Lung (tissue), 12 donors: ENCODE results near the gene NFU1. TPM values are rescaled to one million over a fixed set of nuclear protein-coding genes. Genes with fewer than 3 reads are reported as not detected.

Source experiments
- ATAC-seq: fragments of 200-7000 bp; cut with Tn5 transposase; one replicate; pipeline ENCODE4 v1.9.1; 2020; ENCODE audit warnings: moderate number of reproducible peaks; ENCODE audit not compliant: insufficient read depth, low FRiP score
- DNase-seq, 3 donors: peaks; one replicate each; pipeline ENCODE4 v3.0.0-alpha.2; 2013 to 2017
- H3K27ac ChIP-seq, 2 donors: one replicate each; pipeline ENCODE4 v1.5.1; 2013; ENCODE audit warnings: mild to moderate bottlenecking in 2 of 2, moderate library complexity in 2 of 2, control low read depth in 1 of 2, inconsistent platforms in 1 of 2, low read depth in 1 of 2, low read length in 1 of 2
- H3K27me3 ChIP-seq, 3 donors: one replicate each; pipeline ENCODE4 v1.5.1; 2013; ENCODE audit warnings: low read length in 2 of 3; ENCODE audit not compliant: control insufficient read depth in 3 of 3, insufficient read depth in 3 of 3
- H3K36me3 ChIP-seq, 4 donors: one replicate each; pipeline ENCODE4 v1.5.1; 2013; ENCODE audit warnings: low read length in 4 of 4, mild to moderate bottlenecking in 1 of 4, moderate library complexity in 1 of 4; ENCODE audit not compliant: control insufficient read depth in 4 of 4, insufficient read depth in 4 of 4
- H3K4me1 ChIP-seq, 5 donors: one replicate each; pipeline ENCODE4 v1.5.1; 2013; ENCODE audit warnings: low read length in 5 of 5, mild to moderate bottlenecking in 2 of 5, moderate library complexity in 1 of 5; ENCODE audit not compliant: control insufficient read depth in 5 of 5, insufficient read depth in 5 of 5
- H3K4me3 ChIP-seq: one replicate; pipeline ENCODE4 v1.5.1; 2013; ENCODE audit warnings: mild to moderate bottlenecking, control low read depth, moderate library complexity
- H3K9ac ChIP-seq, 2 donors: one replicate each; pipeline ENCODE4 v1.5.1; 2013; ENCODE audit warnings: low read length in 2 of 2, control low read depth in 1 of 2; ENCODE audit not compliant: insufficient read depth in 1 of 2
- H3K9me3 ChIP-seq, 4 donors: one replicate each; pipeline ENCODE4 v1.5.1; 2013; ENCODE audit warnings: low read length in 3 of 4, mild to moderate bottlenecking in 1 of 4, moderate library complexity in 1 of 4; ENCODE audit not compliant: control insufficient read depth in 4 of 4, insufficient read depth in 3 of 4
- CTCF ChIP-seq: IDR thresholded peaks from 2 replicates; pipeline ENCODE4 v1.5.1; 2012; ENCODE audit warnings: mild to moderate bottlenecking; ENCODE audit errors: control extremely low read depth, extremely low read depth
- WGBS, 2 donors: extraction: QIAGEN DNeasy Blood & Tissue Kit; methylation state at CpG; one replicate each; pipeline ENCODE4 v1.1.7; 2013; 5-methylcytosine and 5-hydroxymethylcytosine counted together
- polyA plus RNA-seq, 2 donors: library from polyadenylated mRNA; stranded (reverse); fragments of 200-250 nt; gene quantifications; one replicate each; pipeline ENCODE4 v1.2.1, GENCODE V29; 2013
- total RNA-seq, 2 donors: library from RNA; depleted of rRNA in 1 of 2; stranded (reverse); fragments of >200 nt in 1 of 2; gene quantifications; one replicate each; pipeline ENCODE4 v1.2.1, GENCODE V29; 2014 to 2021
- donor health status: control.
- donor health status: control.
- donor health status: Bipolar disorder and iron deficiency.
- donor health status: healthy.
- donor health status: DM: yes; HTN: yes; CAD: no.

Gene NFU1
- total and polyA plus RNA-seq, 4 donors: 28.6 to 49.0 (median 32.1) TPM

GRCh38 chr2:69386789-69387734 is 50.2 kb downstream of the NFU1 start, which contains the start of gene GFPT1:
GFPT1 (minus strand) TSS chr2:69387227; CDS start chr2:69387071, 156 bp downstream.
- 0 to 1% methylated on average over 85 to 97 of the region's 97 CpGs for WGBS, 2 donors
- no peaks in the 10 kb centered on the region for H3K9me3 ChIP-seq
- ATAC-seq (peak; percentile 100), DNase-seq (peak; percentile 94 to 97 (median 95))
- peaks cover 0 to 5% (median 2%) of the 10 kb centered on the region in 4 donors for H3K36me3 ChIP-seq
- H3K4me3 ChIP-seq: peak within 1 kb of the TSS; percentile 97
- peak within 1 kb of the TSS; percentile 76 to 92 for H3K27ac ChIP-seq
- H3K4me1 ChIP-seq: peaks cover 0 to 18% (median 9%) of the 10 kb centered on the region in 5 donors
- peak within 1 kb of the TSS; percentile 80 to 94 for H3K9ac ChIP-seq
- no peak for TF ChIP-seq CTCF
- H3K27me3 ChIP-seq: no peaks in the 10 kb centered on the region

GRCh38 chr2:69386360-69386759 is 50.9 kb downstream of the NFU1 start:
- Histone ChIP-seq H3K9me3 (no peaks in the 10 kb centered on the region), H3K27me3 (no peaks in the 10 kb centered on the region), H3K9ac (peak overlapping the region; percentile 39 to 90), H3K36me3 (peaks cover 0 to 5% (median 2%) of the 10 kb centered on the region in 4 donors), H3K4me3 (peak overlapping the region; percentile 97), H3K4me1 (peaks cover 0 to 18% (median 9%) of the 10 kb centered on the region in 5 donors), H3K27ac (peak overlapping the region; percentile 45 to 92)
- TF ChIP-seq CTCF: no peak
- 9 to 11% methylated on average over 6 of the region's 6 CpGs for WGBS, 2 donors
- peak in 1 of 3 donors; percentile 14 for DNase-seq
- no peak for ATAC-seq

- Histone ChIP-seq H3K27ac (no peak overlapping the region), H3K4me1 (peaks cover 0 to 18% (median 9%) of the 10 kb centered on the region in 5 donors), H3K27me3 (no peaks in the 10 kb centered on the region), H3K4me3 (no peak overlapping the region), H3K36me3 (peaks cover 0 to 5% (median 2%) of the 10 kb centered on the region in 4 donors), H3K9ac (peak overlapping the region; percentile 39 to 90), H3K9me3 (no peaks in the 10 kb centered on the region)
- ATAC-seq (no peak), DNase-seq (peak in 2 of 3 donors; percentile 6 to 9)
- 46 to 51% methylated on average over 8 of the region's 8 CpGs for WGBS, 2 donors
- TF ChIP-seq CTCF: no peak
Measured at GRCh38 chr2:69385443-69386151, 51.6 kb downstream of the NFU1 start.
